T-cell (primary cell): ENCODE data around the gene DENND1A. TPM values are rescaled to one million over a fixed set of nuclear protein-coding genes. Genes with fewer than 3 reads are reported as not detected.

Experiments
- ATAC-seq, 4 experiments: fragments of 200-7000 bp in 3 of 4; fragments of 150-1000 bp in 1 of 4; cut with Tn5 transposase; replicated peaks in 1 of 4; 1 replicate in 3 of 4; 2 replicates in 1 of 4; pipeline ENCODE4 v1.10.0; 2021; ENCODE audit warnings: moderate library complexity in 3 of 4, mild to moderate bottlenecking in 2 of 4, moderate number of reproducible peaks in 1 of 4
- CTCF ChIA-PET, 2 donors: fragments of 300-600 bp; sonication (Branson Sonifier 250); formaldehyde crosslinking; loops; one replicate each; lab custom pipeline; 2022; ENCODE audit warnings: antibody characterized with exemption in 2 of 2; lab: Charles Lee
- POLR2A ChIA-PET, 2 donors: fragments of 300-600 bp; sonication (Branson Sonifier 250); formaldehyde crosslinking; loops; one replicate each; lab custom pipeline; 2022; ENCODE audit warnings: antibody characterized with exemption in 2 of 2; lab: Charles Lee
- DNase-seq, 35 experiments: peaks; one replicate each; pipeline versions ENCODE4 v3.0.0 to v3.0.0-alpha.2; 2013 to 2023
- H3K27ac ChIP-seq: one replicate; pipeline ENCODE4 v1.5.1; 2013; ENCODE audit warnings: low read length
- H3K27me3 ChIP-seq, 2 experiments: replicated peaks in 1 of 2; 1 replicate in 1 of 2; 2 replicates in 1 of 2; pipeline versions ENCODE4 v1.6.1 to v1.7.0; 2013; ENCODE audit warnings: low read length in 1 of 2, mixed read lengths in 1 of 2; ENCODE audit not compliant: control insufficient read depth in 2 of 2, insufficient read depth in 2 of 2; ENCODE audit errors: extremely low read depth in 1 of 2
- H3K36me3 ChIP-seq, 2 donors: 1 replicate in 1 of 2; 2 replicates in 1 of 2; pipeline versions ENCODE4 v1.6.1 to v1.7.0; 2013; ENCODE audit warnings: low read length in 1 of 2; ENCODE audit not compliant: control insufficient read depth in 2 of 2, insufficient read depth in 1 of 2; ENCODE audit errors: extremely low read depth in 1 of 2
- H3K4me1 ChIP-seq, 2 experiments: 1 replicate in 1 of 2; 2 replicates in 1 of 2; pipeline versions ENCODE4 v1.6.1 to v1.7.0; 2013; ENCODE audit warnings: low read length in 2 of 2, mixed read lengths in 1 of 2; ENCODE audit not compliant: insufficient read depth in 2 of 2, control insufficient read depth in 1 of 2; ENCODE audit errors: extremely low read depth in 1 of 2
- H3K4me3 ChIP-seq, 2 donors: 1 replicate in 1 of 2; 2 replicates in 1 of 2; pipeline versions ENCODE4 v1.5.1 to v1.7.0; 2013; ENCODE audit warnings: mild to moderate bottlenecking in 2 of 2, low read length in 1 of 2, moderate library complexity in 1 of 2; ENCODE audit not compliant: control insufficient read depth in 1 of 2; ENCODE audit errors: extremely low read depth in 1 of 2
- H3K9me3 ChIP-seq: 2 replicates; pipeline ENCODE4 v1.7.0; 2013
- H3K27ac Mint-ChIP-seq, 2 donors: one replicate each; pipeline ENCODE4 v1.8.0; 2020 to 2021; ENCODE audit warnings: mild to moderate bottlenecking in 2 of 2, mixed read lengths in 2 of 2
- H3K27me3 Mint-ChIP-seq, 2 donors: one replicate each; pipeline ENCODE4 v1.8.0; 2021 to 2022; ENCODE audit warnings: mixed read lengths in 2 of 2
- H3K36me3 Mint-ChIP-seq: one replicate; pipeline ENCODE4 v1.8.0; 2021; ENCODE audit warnings: mixed read lengths
- H3K4me1 Mint-ChIP-seq, 3 donors: one replicate each; pipeline ENCODE4 v1.8.0; 2020 to 2022; ENCODE audit warnings: mixed read lengths in 3 of 3, mild to moderate bottlenecking in 1 of 3
- H3K4me3 Mint-ChIP-seq, 3 donors: one replicate each; pipeline ENCODE4 v1.8.0; 2020 to 2022; ENCODE audit warnings: mild to moderate bottlenecking in 3 of 3, mixed read lengths in 3 of 3, moderate library complexity in 3 of 3
- H3K9me3 Mint-ChIP-seq, 3 donors: one replicate each; pipeline ENCODE4 v1.8.0; 2020 to 2022; ENCODE audit warnings: mixed read lengths in 3 of 3
- WGBS: methylation state at CpG from one replicate; pipeline ENCODE4 v1.1.5; 2013; ENCODE audit warnings: missing lambda C conversion rate; ENCODE audit not compliant: insufficient coverage; 5-methylcytosine and 5-hydroxymethylcytosine counted together
- total RNA-seq, 35 experiments: library from RNA in 6 of 35; stranded (reverse) in 6 of 35; fragments of 120-200 nt in 1 of 35; gene quantifications; one replicate each; pipeline versions ENCODE4 v1.2.1 to v1.2.4 and lab custom pipeline; 2013 to 2026

Gene DENND1A
- total RNA-seq, 5 donors from 2014 or later (not counting 1 experiment from before 2014, with no cell fraction given) = 12.4 to 19.9 (median 14.1) TPM

- no peaks in the 10 kb centered on the region for H3K4me1 Mint-ChIP-seq
- H3K27ac ChIP-seq = no peak overlapping the region
- peaks cover 0 to 3% (median 0%) of the 10 kb centered on the region in 3 donors for H3K9me3 Mint-ChIP-seq
- H3K36me3 ChIP-seq = peaks cover 2 to 5% of the 10 kb centered on the region in 2 donors
- H3K36me3 Mint-ChIP-seq = peaks cover 55% of the 10 kb centered on the region
- no peak overlapping the region for H3K27ac Mint-ChIP-seq
- H3K4me3 ChIP-seq = no peak overlapping the region
- H3K4me3 Mint-ChIP-seq = no peak overlapping the region
- no peaks in the 10 kb centered on the region for H3K9me3 ChIP-seq
- DNase-seq = no peak
- H3K27me3 Mint-ChIP-seq = no peaks in the 10 kb centered on the region
- no peak for ATAC-seq
- ChIA-PET CTCF (no interaction called here), POLR2A (no interaction called here)
- no peaks in the 10 kb centered on the region for H3K4me1 ChIP-seq
- 100% methylated on average over 1 of the region's 2 CpGs for WGBS
- no peaks in the 10 kb centered on the region for H3K27me3 ChIP-seq
These were observed 282.8 kb downstream of the DENND1A start for GRCh38 chr9:123647145-123647544.

GRCh38 chr9:123645762-123646161 is 284.2 kb downstream of the DENND1A start:
- no peak overlapping the region for H3K27ac ChIP-seq
- H3K4me1 Mint-ChIP-seq = peaks cover 2 to 11% (median 8%) of the 10 kb centered on the region in 3 donors
- DNase-seq = no peak
- no peak for ATAC-seq
- peaks cover 0 to 2% of the 10 kb centered on the region in 2 donors for H3K36me3 ChIP-seq
- H3K9me3 Mint-ChIP-seq = peaks cover 0 to 3% (median 0%) of the 10 kb centered on the region in 3 donors
- ChIA-PET POLR2A (no interaction called here), CTCF (no interaction called here)
- H3K4me1 ChIP-seq = peaks cover 0 to 2% of the 10 kb centered on the region in 2 experiments
- H3K27me3 Mint-ChIP-seq = no peaks in the 10 kb centered on the region
- H3K27ac Mint-ChIP-seq = no peak overlapping the region
- H3K9me3 ChIP-seq = no peaks in the 10 kb centered on the region
- H3K27me3 ChIP-seq = no peaks in the 10 kb centered on the region
- H3K36me3 Mint-ChIP-seq = peaks cover 46% of the 10 kb centered on the region
- WGBS = 96% methylated on average over 4 of the region's 9 CpGs
- H3K4me3 Mint-ChIP-seq = no peak overlapping the region
- H3K4me3 ChIP-seq = no peak overlapping the region

- ChIA-PET POLR2A (no interaction called here), CTCF (no interaction called here)
- peaks cover 0 to 3% (median 0%) of the 10 kb centered on the region in 3 donors for H3K9me3 Mint-ChIP-seq
- Histone ChIP-seq H3K36me3 (peaks cover 0 to 2% of the 10 kb centered on the region in 2 donors), H3K4me3 (no peak overlapping the region), H3K27me3 (no peaks in the 10 kb centered on the region), H3K27ac (no peak overlapping the region), H3K4me1 (peaks cover 0 to 9% of the 10 kb centered on the region in 2 experiments), H3K9me3 (no peaks in the 10 kb centered on the region)
- no peak overlapping the region for H3K4me3 Mint-ChIP-seq
- peaks cover 42% of the 10 kb centered on the region for H3K36me3 Mint-ChIP-seq
- no peak overlapping the region for H3K27ac Mint-ChIP-seq
- no CpG with 5 or more reads among the region's 4 CpGs for WGBS
- no peak for ATAC-seq
- no peaks in the 10 kb centered on the region for H3K27me3 Mint-ChIP-seq
- H3K4me1 Mint-ChIP-seq = peaks cover 8 to 17% (median 14%) of the 10 kb centered on the region in 3 donors
- DNase-seq = no peak
These were observed 284.8 kb downstream of the DENND1A start for GRCh38 chr9:123645126-123645525.

GRCh38 chr9:123643518-123643917 is 286.4 kb downstream of the DENND1A start:
- H3K36me3 ChIP-seq = peaks cover 0 to 2% of the 10 kb centered on the region in 2 donors
- 100% methylated on average over 8 of the region's 9 CpGs for WGBS
- Mint-ChIP-seq H3K9me3 (peaks cover 0 to 3% (median 0%) of the 10 kb centered on the region in 3 donors), H3K4me3 (no peak overlapping the region), H3K4me1 (peaks cover 17 to 26% (median 20%) of the 10 kb centered on the region in 3 donors), H3K27ac (no peak overlapping the region), H3K27me3 (no peaks in the 10 kb centered on the region), H3K36me3 (peaks cover 37% of the 10 kb centered on the region)
- no peak for ATAC-seq
- POLR2A ChIA-PET = no interaction called here
- CTCF ChIA-PET = interaction anchor here in 1 of 2 donors (0.8 kb wide), 1 partner anchor 131 kb away, joined by 3 read pairs; no protein-coding TSS in a partner anchor
- no peak overlapping the region for H3K27ac ChIP-seq
- H3K4me3 ChIP-seq = no peak overlapping the region
- no peak for DNase-seq
- H3K4me1 ChIP-seq = peaks cover 2 to 11% of the 10 kb centered on the region in 2 experiments
- H3K27me3 ChIP-seq = no peaks in the 10 kb centered on the region
- H3K9me3 ChIP-seq = no peaks in the 10 kb centered on the region

- peaks cover 0 to 3% (median 0%) of the 10 kb centered on the region in 3 donors for H3K9me3 Mint-ChIP-seq
- H3K4me3 ChIP-seq = no peak overlapping the region
- H3K27me3 ChIP-seq = no peaks in the 10 kb centered on the region
- H3K36me3 Mint-ChIP-seq = peaks cover 28% of the 10 kb centered on the region
- no peak overlapping the region for H3K4me3 Mint-ChIP-seq
- WGBS = 92% methylated on average over 6 of the region's 12 CpGs
- no peak for ATAC-seq
- no peaks in the 10 kb centered on the region for H3K9me3 ChIP-seq
- H3K27ac Mint-ChIP-seq = no peak overlapping the region
- no peaks in the 10 kb centered on the region for H3K27me3 Mint-ChIP-seq
- H3K27ac ChIP-seq = no peak overlapping the region
- H3K36me3 ChIP-seq = peaks cover 0 to 2% of the 10 kb centered on the region in 2 donors
- ChIA-PET CTCF (no interaction called here), POLR2A (no interaction called here)
- no peak for DNase-seq
- peaks cover 26 to 35% (median 30%) of the 10 kb centered on the region in 3 donors for H3K4me1 Mint-ChIP-seq
- peaks cover 7 to 16% of the 10 kb centered on the region in 2 experiments for H3K4me1 ChIP-seq
These were observed 287.3 kb downstream of the DENND1A start for GRCh38 chr9:123642291-123643278.

- H3K4me3 Mint-ChIP-seq = no peak overlapping the region
- POLR2A ChIA-PET = interaction anchor here in 1 of 2 donors (0.7 kb wide), 1 partner anchor 182 kb away, joined by 13 read pairs; no protein-coding TSS in a partner anchor
- WGBS = no CpG with 5 or more reads among the region's 4 CpGs
These were observed 289.1 kb downstream of the DENND1A start for GRCh38 chr9:123640792-123641222.

More at GRCh38 chr9:123640792-123641222, 289.1 kb downstream of the DENND1A start:
- Histone ChIP-seq H3K27ac (no peak overlapping the region), H3K4me3 (no peak overlapping the region), H3K4me1 (peaks cover 11 to 27% of the 10 kb centered on the region in 2 experiments), H3K9me3 (no peaks in the 10 kb centered on the region), H3K36me3 (no peaks in the 10 kb centered on the region), H3K27me3 (no peaks in the 10 kb centered on the region)
- H3K36me3 Mint-ChIP-seq = peaks cover 14% of the 10 kb centered on the region
- H3K27ac Mint-ChIP-seq = peak overlapping the region in 1 of 2 donors; percentile 4
- H3K27me3 Mint-ChIP-seq = no peaks in the 10 kb centered on the region
- DNase-seq = peak in 1 of 35 experiments; percentile 39
- peak in 3 of 4 experiments; percentile 15 to 48 (median 46) for ATAC-seq
- peaks cover 32 to 43% (median 40%) of the 10 kb centered on the region in 3 donors for H3K4me1 Mint-ChIP-seq
- no peaks in the 10 kb centered on the region for H3K9me3 Mint-ChIP-seq
- CTCF ChIA-PET = no interaction called here
